ENCODE measurements around the gene ATG12.

ATG12 gene

DNA sequence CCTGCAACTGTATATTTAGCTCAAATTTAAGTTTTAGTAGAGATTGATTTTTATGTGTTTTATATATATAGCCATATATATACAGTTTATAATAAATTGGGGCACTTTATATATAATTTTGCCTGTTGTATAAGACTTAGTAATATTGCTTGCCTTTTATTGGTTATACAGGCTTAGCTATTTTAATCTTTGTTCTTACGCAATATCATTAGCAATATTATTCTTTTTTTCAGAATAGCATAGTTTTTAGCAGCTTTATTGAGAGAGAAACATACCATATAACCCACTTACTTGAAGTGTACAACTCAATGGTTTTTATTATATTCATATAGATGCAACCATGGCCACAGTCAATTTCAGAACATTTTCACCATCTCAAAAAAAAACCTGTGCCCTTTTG is 52.9 kb downstream of the ATG12 start:
- Histone ChIP-seq H3K4me2 (ENCODE audit: low read length) (no peak overlapping the region), H4K20me1 (ENCODE audit: insufficient read depth, low read length) (no peaks in the 10 kb centered on the region), H3K79me2 (ENCODE audit: insufficient read depth, low read length) (no peaks in the 10 kb centered on the region), H3K9me3 (ENCODE audit: low read length) (no peaks in the 10 kb centered on the region), H2AFZ (ENCODE audit: low read length) (no peak overlapping the region), H3K9ac (ENCODE audit: low read length) (no peak overlapping the region), H3K4me1 (ENCODE audit: insufficient read depth, low read length, severe bottlenecking) (no peaks in the 10 kb centered on the region), H3K36me3 (ENCODE audit: insufficient read depth, low read length) (no peaks in the 10 kb centered on the region), H3F3A (ENCODE audit: insufficient read depth, low read length) (no peaks in the 10 kb centered on the region), H3K9me2 (ENCODE audit: low read depth, low read length) (no peaks in the 10 kb centered on the region), H3K27me3 (ENCODE audit: insufficient read depth, low read length) (no peaks in the 10 kb centered on the region), H3K27ac (ENCODE audit: low read depth, low read length, poor library complexity, severe bottlenecking) (no peak overlapping the region), H3K4me3 (ENCODE audit: low read depth, low read length, poor library complexity, severe bottlenecking) (no peak overlapping the region)
- TF ChIP-seq EZH2 (IDR thresholded peaks at IDR 0.05; ENCODE audit: borderline replicate concordance, low read length): no peak
- TF ChIP-seq, protein P1, sequence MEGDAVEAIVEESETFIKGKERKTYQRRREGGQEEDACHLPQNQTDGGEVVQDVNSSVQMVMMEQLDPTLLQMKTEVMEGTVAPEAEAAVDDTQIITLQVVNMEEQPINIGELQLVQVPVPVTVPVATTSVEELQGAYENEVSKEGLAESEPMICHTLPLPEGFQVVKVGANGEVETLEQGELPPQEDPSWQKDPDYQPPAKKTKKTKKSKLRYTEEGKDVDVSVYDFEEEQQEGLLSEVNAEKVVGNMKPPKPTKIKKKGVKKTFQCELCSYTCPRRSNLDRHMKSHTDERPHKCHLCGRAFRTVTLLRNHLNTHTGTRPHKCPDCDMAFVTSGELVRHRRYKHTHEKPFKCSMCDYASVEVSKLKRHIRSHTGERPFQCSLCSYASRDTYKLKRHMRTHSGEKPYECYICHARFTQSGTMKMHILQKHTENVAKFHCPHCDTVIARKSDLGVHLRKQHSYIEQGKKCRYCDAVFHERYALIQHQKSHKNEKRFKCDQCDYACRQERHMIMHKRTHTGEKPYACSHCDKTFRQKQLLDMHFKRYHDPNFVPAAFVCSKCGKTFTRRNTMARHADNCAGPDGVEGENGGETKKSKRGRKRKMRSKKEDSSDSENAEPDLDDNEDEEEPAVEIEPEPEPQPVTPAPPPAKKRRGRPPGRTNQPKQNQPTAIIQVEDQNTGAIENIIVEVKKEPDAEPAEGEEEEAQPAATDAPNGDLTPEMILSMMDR (IDR thresholded peaks at IDR 0.05; ENCODE audit: low read length): no peak

DNA sequence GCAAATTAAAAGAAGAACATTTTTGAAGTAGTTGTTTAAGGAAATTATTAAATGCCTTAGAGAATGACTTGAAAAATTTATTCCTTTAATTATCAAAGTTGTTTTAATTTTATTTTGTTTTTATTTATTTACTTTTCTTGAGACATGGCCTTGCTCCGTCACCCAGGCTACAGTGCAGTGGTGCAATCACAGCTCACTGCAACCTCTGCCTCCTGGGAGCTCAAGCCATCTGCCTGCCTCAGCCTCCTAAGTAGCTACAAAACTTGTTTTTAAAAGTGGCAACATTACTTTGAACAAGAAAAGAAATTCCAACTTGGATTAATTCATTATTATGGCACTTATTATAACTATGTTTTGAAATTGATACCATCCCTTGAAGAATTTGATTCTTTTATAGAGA is 53.9 kb downstream of the ATG12 start:
- H3K79me2 ChIP-seq (ENCODE audit: insufficient read depth, low read length): no peaks in the 10 kb centered on the region
- no peaks in the 10 kb centered on the region for H3K9me3 ChIP-seq (ENCODE audit: low read length)
- no peak overlapping the region for H3K27ac ChIP-seq (ENCODE audit: low read depth, low read length, poor library complexity, severe bottlenecking)
- H3K9ac ChIP-seq (ENCODE audit: low read length): no peak overlapping the region
- no peak overlapping the region for H2AFZ ChIP-seq (ENCODE audit: low read length)
- H3K4me2 ChIP-seq (ENCODE audit: low read length): no peak overlapping the region
- no peaks in the 10 kb centered on the region for H3F3A ChIP-seq (ENCODE audit: insufficient read depth, low read length)
- H3K4me1 ChIP-seq (ENCODE audit: insufficient read depth, low read length, severe bottlenecking): no peaks in the 10 kb centered on the region
- no peaks in the 10 kb centered on the region for H3K27me3 ChIP-seq (ENCODE audit: insufficient read depth, low read length)
- no peaks in the 10 kb centered on the region for H4K20me1 ChIP-seq (ENCODE audit: insufficient read depth, low read length)
- no peaks in the 10 kb centered on the region for H3K36me3 ChIP-seq (ENCODE audit: insufficient read depth, low read length)
- TF ChIP-seq EZH2 (IDR thresholded peaks at IDR 0.05; ENCODE audit: borderline replicate concordance, low read length): no peak
- TF ChIP-seq, protein P1 (IDR thresholded peaks at IDR 0.05; ENCODE audit: low read length): no peak
- H3K4me3 ChIP-seq (ENCODE audit: low read depth, low read length, poor library complexity, severe bottlenecking): no peak overlapping the region
- no peaks in the 10 kb centered on the region for H3K9me2 ChIP-seq (ENCODE audit: low read depth, low read length)

DNA sequence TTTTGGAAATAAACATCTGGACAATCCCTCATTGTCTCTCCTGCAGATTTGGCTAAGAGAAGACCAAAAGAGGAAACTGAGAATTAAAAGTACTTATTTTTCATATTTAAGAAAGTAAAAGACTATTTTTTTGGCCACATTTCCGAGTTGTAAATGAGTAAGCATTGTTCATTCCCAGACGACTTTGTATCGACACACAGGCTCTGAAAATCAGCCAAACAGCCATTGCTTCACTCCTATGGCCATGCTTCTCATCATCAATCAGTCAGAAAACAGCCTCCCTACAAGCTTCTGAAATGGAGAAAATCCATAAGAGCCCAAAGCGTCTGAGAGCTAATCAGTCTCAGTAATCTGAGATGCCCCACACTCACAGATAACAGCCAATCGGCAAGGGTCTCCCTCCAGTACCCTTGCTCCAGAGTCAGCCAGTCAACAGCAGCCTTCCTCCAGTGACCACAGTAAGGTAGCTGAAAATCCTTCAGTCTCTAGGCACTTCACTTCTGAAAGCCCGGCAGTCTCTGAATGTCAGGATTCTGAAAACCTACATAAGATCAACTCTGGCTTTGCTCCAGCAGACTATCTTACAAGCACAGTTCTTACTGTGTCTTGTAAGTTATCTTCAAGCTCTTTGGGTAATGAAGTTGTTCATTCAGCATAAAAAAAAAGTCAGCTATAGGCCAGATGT is 55.8 kb downstream of the ATG12 start:
- no peaks in the 10 kb centered on the region for H3K9me2 ChIP-seq (ENCODE audit: low read depth, low read length)
- H3K9ac ChIP-seq (ENCODE audit: low read length): no peak overlapping the region
- H3K79me2 ChIP-seq (ENCODE audit: insufficient read depth, low read length): no peaks in the 10 kb centered on the region
- TF ChIP-seq, protein P1 (IDR thresholded peaks at IDR 0.05; ENCODE audit: low read length): no peak
- no peak for TF ChIP-seq EZH2 (IDR thresholded peaks at IDR 0.05; ENCODE audit: borderline replicate concordance, low read length)
- H3F3A ChIP-seq (ENCODE audit: insufficient read depth, low read length): no peaks in the 10 kb centered on the region
- no peaks in the 10 kb centered on the region for H4K20me1 ChIP-seq (ENCODE audit: insufficient read depth, low read length)
- no peaks in the 10 kb centered on the region for H3K9me3 ChIP-seq (ENCODE audit: low read length)
- no peak overlapping the region for H3K4me3 ChIP-seq (ENCODE audit: low read depth, low read length, poor library complexity, severe bottlenecking)
- no peak overlapping the region for H3K4me2 ChIP-seq (ENCODE audit: low read length)
- H3K36me3 ChIP-seq (ENCODE audit: insufficient read depth, low read length): no peaks in the 10 kb centered on the region
- no peaks in the 10 kb centered on the region for H3K27me3 ChIP-seq (ENCODE audit: insufficient read depth, low read length)
- no peaks in the 10 kb centered on the region for H3K4me1 ChIP-seq (ENCODE audit: insufficient read depth, low read length, severe bottlenecking)
- no peak overlapping the region for H2AFZ ChIP-seq (ENCODE audit: low read length)
- no peak overlapping the region for H3K27ac ChIP-seq (ENCODE audit: low read depth, low read length, poor library complexity, severe bottlenecking)

Data from OCI-LY1 (cell line).